ENCODE measurements around the gene JPH2.
"Not testable (repeated sequence)": the region's sequence is repeated elsewhere in the genome, so short reads cannot be mapped to it uniquely, and the experiment has no call there.

The JPH2 gene

DNA sequence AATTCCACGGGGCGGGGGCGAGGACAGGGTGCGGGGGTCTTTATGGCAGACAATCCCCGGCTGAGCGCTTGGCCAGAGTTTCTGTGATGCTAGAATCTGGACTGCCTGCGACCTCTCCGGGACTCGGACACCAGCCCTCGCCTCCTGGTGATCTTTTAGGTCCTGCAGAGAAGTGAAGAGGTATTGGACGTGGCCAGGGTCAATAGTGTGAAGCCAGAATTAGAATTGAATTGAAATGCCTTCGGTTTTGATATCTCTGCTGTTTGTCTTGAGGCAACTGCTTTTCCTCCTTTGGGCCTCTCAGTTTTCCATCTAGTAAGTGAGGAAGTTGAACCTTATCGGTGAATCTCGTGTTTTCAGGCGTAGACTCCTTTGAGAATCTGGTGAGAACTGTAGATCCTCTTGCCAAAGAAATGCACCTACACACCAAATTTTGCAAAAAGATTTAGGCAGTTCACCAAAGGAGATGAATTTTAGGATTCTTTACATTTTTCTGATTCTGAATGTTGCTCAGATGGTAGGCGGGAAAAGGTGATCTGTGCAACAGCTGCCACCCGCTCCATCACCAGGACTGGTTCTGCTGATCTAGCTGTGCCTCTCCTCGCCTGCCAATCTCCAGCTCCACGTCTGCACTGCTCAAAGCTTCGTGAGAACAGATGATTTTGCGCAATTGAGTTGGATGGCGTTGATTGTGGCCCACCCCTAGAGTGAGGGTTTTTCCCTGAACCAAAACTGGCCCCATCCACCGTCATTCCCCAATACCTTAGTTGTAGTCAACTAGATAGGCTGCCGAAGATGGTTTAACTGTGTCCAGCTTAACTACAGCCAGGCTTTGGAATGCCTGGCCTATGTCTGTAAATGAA lies 24.4 kb upstream of the JPH2 start:
- no peak for DNase-seq (ENCODE audit: low read depth in 2 of 2)

DNA sequence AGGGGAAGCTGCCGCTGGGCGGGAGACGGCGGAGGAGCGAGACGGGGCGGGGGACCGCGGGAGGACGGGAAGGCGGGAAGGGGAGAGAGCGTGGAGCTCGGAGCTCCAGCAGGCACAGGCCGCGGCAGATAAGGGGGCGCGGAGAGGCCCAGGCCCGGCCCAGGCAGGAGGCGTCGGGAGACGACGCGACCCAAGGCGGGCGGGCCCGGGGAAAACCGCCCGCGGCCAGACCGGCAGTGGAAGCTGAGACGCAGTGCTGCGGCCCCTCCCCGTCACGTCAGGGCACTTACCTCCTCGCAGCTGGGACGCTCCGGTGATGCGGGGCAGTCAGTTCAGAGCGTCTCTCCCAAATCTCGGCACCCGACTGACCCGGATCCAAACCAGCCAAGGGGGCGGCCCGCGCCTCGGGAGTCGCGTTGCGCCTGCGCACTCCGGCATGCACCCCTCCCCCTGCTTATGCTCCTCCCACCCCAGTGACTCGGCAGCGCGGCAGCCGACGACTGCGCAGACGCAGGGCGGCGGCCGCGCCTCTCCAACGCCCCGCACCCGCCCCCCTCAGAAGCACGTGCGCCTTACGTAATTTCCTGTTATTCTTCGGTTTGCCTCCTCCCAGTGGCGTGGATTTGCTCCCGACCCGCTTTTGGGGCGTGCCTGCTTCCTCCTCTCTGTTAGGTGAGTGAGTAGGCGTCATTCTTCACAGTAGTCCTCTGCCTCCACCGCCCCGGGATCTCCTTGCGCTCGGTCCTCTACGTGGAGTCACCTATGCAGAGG lies 23.6 kb upstream of the JPH2 start, which contains the start of gene OSER1:
TSS of gene OSER1 (minus strand) at position 366 of the 771 bp plus-strand sequence. CDS start 3,814 bp downstream, outside the sequence.
- peak; percentile 96 to 97 for DNase-seq (ENCODE audit: low read depth in 2 of 2)

DNA sequence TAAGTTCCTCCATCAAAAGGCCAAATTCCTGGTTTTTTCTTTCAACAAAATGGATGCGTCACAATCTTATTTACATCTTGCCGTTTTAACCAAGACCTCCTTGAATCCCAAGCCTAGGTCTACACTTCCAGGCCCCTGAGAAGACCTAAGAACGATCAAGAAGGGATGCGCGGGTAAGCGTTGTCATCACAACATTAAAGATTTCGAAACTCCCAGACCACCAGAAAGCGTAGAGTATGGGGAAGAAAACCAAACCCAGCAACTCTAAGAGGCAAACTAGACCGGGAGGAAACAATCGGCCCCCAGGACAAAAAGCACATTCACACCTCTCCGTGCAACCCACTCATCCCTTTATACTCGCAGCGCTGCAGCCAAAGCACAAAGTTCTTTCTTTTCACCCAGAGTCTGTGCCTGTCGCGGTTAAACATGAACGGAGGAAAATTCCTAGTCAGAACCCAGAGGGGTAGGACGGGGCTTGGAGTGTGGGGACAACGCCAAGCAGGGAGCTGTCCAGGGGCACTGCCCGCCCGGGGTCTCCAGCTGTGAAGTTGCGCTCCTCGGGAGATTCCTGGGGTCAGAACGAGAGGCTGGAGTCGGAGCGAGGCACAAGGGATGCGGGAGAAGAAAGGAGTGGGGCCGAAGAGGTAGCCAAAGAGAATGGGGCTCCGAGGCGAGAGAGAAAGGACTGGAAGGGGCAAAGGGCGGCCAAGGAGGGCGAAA lies 22.9 kb upstream of the JPH2 start:
- DNase-seq (ENCODE audit: low read depth in 2 of 2): no peak

DNA sequence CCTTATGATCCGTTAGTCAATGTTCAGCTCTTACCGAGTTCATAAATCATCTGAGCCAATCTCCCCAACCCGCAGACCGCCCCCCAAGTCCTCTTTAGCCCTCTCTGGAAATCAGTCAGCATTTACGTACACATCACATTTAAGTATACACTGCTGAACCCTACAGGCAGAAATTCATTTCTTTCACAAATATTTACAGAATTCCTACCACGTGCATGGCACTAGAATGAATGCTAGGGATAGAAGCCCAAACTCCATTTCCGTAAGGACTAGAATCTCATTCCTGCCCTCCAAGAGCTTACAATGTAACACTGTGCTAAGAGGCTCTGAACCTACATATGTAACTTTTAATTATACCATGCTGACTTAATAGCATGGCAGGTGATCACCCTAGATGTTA lies 21.8 kb upstream of the JPH2 start:
- DNase-seq (ENCODE audit: low read depth in 2 of 2): no peak

DNA sequence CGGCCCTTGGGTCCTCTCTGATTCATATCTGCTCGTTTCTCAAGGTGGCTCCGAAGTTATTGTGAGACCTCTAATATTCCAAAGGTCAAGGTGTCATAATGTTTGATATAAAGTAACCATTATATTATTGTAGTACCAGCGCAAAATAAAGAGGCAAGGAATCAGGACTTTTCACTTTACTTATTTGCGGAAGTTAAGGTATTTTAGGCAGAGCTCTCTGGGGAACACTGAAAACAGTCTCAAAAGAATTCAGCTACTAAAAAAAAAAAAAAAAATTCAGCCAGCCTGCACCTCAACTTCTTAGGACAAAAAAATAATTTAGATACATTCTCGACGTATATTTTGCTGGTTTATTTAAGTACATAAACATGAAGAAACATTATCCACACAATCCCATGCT lies 21.2 kb upstream of the JPH2 start:
- DNase-seq (ENCODE audit: low read depth in 2 of 2): no peak

DNA sequence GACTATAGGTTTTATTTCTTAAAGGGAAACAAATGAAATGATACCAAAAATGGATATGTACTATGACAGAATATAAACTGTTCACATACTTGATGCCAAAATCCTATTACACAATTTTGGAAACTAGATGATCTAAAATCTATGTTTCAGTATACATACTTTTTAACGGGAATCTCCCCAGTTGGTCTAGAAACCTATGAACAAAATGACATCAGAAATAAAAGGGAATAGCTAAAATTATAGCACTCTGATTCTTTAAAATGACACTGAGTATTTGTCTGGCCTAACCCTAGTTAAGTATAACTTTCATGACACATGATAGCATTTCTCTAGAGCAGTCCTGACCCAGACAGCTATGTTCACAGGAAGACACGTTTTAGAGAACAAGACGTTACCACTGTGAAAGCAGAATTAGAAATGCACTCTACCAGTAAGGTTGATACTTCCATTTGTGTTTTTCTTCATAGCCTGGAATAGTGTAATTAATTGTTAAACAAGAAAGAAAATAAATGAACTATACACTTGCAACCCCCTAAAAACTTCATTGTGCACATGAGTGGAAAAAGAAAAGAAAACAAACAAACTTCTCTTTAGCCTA lies 20.2 kb upstream of the JPH2 start:
- DNase-seq (ENCODE audit: low read depth in 2 of 2): no peak

DNA sequence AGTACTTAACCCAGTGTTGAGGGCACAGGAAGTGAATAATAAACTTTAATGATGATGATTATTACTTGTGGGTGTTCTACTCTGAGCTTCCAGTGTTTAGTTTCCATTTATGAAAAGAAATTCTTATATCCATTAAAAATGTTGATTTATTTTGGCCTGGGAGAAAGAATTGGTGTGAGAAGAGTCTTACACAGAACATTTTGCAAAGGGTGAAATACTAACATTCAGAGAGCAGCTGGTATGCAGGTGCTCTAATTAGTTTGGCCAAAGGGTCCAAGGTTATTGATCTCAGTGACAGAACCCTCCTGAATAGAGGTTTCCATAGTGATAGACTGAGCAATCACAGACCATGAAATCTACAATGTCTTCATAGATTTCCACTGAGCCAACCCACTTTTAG lies 19.1 kb upstream of the JPH2 start:
- no peak for DNase-seq (ENCODE audit: low read depth in 2 of 2)

DNA sequence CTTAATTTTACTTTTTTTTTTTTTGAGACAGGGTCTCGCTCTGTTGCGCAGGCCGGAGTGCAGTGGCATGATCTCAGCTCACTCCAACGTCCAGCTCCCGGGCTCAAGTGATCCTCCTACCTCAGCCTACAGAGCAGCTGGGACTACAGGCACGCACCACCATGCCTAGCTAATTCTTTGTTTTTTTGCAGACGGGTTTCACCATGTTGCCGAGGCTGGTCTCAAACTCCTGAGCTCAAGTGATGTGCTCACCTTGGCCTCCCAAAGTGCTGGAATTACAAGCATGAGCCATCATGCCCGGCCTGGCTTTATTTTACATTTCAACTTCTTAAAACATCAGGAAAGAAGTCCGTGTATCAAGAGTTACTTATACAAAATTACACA lies 17.8 kb upstream of the JPH2 start:
- DNase-seq (ENCODE audit: low read depth in 2 of 2): no peak

DNA sequence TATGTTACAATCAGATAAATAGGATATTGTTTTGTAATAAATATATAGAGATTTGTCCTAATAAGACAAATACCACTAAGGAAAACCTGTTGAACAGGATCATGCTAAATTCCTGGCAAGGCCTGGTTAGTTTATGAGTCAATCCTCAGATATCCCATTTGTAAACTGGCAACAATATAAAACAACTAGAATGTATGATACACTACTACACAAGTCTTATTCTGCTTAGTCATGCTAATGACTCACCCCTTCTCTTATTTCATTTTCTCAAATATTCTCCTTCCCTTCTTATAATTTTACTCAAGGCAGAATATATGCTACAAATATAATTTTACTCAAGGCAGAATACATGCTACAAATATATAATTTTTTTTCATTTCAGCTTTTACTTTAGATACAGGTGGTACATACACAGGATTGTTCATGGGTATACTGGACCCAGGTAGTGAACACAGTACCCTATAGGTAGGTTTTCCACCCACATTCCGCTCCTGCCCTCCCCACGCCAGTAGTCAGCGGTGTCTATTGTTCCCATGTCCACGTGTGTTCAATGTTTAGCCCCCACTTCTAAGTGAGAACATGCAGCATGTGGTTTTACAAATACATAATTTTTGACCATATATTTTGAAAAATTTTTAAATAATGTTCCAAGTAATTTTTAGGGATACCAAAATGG lies 17.3 kb upstream of the JPH2 start:
- DNase-seq (ENCODE audit: low read depth in 2 of 2): no peak

DNA sequence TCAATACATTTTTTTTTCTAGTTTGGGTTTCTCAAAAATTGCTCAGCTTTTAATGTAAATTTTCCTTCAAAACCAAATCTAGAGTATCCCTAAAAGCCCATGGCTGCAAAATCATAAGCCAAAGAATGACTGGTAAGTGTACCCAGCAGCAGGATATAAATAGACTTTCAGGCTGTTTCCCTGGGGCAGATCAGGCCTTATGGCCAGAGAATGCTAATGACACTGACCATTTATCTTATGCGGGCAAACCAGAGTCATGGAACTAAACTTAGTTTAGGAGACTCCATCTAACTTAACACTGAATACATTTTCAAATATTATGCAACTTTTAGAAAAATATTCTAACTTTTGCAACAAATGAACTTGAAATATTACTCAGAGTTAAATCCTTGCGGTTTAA lies 16.2 kb upstream of the JPH2 start:
- DNase-seq (ENCODE audit: low read depth in 2 of 2): no peak

DNA sequence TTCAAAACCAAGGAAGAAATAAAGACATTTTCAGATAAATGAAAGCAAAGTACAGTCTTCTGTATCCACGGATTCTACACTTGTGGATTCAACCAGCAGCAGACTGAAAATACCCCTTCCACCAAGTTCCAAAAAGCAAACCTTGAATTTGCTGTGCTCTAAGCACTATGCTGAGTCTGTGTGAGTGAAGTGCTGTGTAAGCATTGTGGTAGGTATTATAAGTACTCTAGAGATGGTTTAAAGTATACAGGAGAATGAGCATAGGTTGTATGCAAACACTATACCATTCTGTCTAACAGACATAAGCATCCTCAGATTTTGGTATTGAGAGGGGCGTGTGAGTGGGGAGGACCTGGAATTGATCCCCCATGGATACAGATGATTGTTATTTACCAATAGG lies 14.0 kb upstream of the JPH2 start:
- DNase-seq (ENCODE audit: low read depth in 2 of 2): no peak

DNA sequence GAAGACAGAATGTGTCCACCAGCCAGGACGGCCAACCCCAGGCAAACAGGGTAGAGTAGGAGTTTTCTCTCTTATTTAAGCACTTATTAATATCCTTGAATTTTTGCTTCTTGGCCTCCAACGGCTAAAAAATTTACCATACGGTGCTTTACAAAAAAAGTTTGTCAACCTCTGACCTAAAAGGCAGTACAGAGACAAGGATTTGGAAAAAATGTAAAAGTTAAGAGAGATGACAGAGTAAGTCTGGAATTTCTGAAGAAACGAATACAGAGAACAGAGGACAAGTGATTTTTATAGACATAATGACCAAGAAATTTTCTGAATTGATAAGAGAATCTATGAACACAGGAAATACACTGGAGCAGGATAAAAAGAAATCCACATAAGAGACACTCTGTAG lies 13.4 kb upstream of the JPH2 start:
- DNase-seq (ENCODE audit: low read depth in 2 of 2): no peak

DNA sequence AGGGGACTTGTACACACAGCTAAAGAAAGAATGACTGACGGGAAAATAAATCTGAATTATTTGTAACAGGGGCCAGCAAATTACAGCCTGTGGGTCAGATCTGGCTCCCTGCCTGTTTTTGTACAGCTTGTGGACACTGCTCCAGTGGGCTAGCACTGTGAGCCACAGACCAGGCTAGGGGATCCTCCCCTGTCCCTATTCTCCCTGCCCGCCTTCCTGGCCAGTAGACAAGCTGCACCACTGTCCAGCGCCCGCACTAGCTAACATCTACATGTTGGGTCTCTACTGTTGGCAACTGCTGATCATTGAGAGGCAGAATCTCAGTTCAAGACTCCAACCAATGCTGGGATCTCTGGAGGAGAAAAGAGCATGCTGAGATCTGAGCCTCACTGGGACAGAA lies 12.9 kb upstream of the JPH2 start:
- no peak for DNase-seq (ENCODE audit: low read depth in 2 of 2)

DNA sequence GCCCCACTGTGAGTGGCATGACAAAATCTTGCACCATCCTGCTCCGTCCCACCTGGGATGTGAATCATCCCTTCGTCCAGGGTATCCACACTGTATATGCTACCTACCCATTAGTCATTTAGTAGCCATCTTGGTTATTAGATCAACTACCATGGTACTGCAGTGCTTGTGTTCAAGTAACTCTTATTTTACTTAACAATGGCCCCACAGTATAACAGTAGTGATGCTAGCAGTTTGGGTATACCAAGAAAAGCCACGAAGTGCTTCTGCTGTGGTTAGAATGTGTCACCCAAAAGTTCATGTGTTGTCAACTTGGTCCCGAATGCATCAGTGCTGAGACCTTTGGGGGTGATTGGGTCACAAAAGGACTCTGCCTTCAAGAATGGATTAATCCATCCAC lies 11.9 kb upstream of the JPH2 start:
- no peak for DNase-seq (ENCODE audit: low read depth in 2 of 2)

DNA sequence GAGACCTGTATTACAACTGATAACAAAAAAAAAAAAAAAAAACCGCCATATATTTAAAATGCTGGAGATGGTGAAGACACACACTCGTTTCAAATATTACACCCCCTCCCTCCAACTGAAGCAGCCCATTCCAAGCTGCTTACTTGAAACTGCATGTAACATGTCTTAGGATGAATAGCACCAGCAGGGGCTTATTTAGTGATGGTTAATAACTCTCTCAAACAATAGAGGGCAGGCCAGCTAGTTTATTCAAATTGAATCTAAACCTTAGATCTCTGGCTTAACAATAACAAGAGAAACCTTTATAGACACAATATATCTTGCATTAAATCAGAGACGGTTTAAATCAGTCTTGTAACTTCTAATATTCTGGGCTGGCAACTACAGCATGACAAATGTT lies 9.3 kb upstream of the JPH2 start:
- DNase-seq (ENCODE audit: low read depth in 2 of 2): no peak

DNA sequence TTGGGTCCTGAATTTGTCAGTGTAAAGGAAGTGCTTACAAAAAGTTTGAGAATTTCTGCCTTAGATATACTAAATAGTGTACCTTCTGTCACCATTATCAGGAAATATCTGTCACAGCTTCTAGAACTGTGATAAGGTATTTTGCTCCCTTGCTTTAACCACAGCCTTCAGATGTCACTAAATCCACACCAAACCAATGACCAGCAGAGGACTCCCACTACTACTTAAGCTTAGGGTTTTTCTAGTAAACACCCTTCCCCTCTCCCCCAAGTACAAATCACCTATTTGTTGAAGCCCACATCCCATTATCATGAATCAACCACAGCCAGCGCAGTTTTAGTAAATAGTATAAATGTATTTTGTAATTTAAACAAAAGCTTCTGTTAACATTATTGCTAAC lies 8.6 kb upstream of the JPH2 start:
- DNase-seq (ENCODE audit: low read depth in 2 of 2): no peak

DNA sequence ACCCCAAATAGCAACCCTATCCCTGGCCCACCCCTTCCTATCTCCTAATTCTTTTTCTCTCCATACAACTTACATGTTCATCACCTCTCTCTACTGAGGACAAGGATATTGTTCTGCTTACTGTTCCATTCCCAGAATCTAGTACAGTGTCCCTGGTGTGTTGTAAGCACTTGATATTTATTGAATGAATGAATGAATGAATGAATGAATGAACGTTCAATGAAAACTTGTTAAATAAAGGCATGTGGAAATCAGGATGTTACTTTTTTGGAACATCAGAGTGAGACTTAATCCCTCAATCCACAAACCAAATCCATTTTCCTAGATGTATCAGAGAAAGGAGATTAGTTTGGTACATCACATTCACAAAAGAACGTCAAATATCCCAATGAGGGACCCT lies 6.8 kb upstream of the JPH2 start:
- DNase-seq (ENCODE audit: low read depth in 2 of 2): no peak

DNA sequence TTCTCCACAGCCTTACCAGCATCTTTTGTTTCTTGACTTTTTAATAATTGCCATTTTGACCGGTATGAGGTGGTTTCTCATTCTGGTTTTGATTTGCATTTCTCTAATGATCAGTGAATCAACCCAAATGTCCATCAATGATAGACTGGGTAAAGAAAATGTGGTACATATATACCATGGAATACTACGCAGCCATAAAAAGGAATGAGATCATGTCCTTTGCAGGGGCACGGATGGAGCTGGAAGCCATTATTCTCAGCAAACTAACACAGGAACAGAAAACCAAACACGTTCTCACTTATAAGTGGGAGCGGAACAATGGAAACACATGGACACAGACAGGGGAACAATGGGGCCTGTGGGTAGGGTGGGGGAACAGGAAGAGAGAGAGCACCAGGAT lies 4.7 kb upstream of the JPH2 start:
- DNase-seq (ENCODE audit: low read depth in 2 of 2): not testable (repeated sequence)

DNA sequence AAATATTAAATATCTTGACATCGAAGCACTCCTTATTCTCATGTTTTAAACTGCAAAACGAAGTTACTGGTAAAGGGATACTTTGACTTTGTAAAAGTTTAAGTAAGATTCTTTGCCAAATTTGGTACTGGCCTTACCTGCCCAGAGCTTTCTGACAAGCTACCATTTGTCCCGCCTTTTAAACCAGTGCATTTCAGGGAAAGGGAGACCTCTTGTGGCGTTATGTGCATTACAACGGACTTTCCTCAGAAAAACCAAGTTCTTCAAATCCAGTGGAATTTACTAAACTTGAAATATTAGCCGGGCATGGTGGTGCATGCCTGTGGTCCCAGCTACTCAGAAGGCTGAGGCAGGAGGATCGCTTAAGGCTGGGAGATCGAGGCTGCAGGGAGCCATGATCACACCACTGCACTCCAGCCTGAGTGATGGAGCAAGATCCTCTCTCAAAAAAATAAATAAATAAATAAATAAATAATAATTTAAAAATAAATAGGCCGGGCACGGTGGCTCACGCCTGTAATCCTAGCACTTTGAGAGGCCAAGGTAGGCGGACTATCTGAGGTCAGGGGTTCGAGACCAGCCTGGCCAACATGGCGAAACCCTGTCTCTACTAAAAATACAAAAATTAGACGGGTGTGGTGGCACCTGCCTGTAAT lies 3.3 kb upstream of the JPH2 start:
- DNase-seq (ENCODE audit: low read depth in 2 of 2): not testable (repeated sequence)

DNA sequence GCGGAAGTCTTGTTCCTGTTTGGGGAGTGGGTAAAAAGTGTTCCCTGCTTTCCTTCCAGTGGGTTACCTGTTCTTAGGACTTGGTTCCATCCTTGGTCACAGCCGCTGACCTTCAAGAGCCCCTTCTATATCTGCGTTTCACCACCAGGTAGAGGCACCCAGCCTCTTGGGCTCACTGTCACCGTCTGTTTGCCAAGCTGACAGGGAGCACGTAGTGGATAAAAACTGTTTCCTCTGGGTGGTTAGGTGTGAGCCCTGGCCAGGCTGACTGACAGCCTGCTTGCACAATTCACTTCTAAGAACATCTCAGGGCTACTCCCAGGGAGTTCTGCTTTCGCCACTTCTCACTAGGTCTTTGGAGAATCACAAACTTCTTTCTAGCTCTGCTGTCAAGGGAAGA lies 1.8 kb upstream of the JPH2 start:
- DNase-seq (ENCODE audit: low read depth in 2 of 2): no peak

Measured in stimulated activated CD8-positive, alpha-beta memory T cell treated with anti-CD3 and anti-CD28 coated beads, Interleukin-2, amount 100 ng/mL, for 1 hour (primary cell).